Activated B cell treated with CpG ODN at 0.5 μM for 24 hours (primary cell): ENCODE results near the gene SIX1. TPM values are rescaled to one million over a fixed set of nuclear protein-coding genes. Genes with fewer than 3 reads are reported as not detected.

Experiments used
- ATAC-seq: fragments of 200-7000 bp; cut with Tn5 transposase; one replicate; pipeline ENCODE4 v1.10.0; 2021; ENCODE audit warnings: low read depth, mild to moderate bottlenecking, moderate library complexity
- CTCF ChIA-PET: fragments of 350-600 bp; sonication (Branson Sonifier 250); formaldehyde crosslinking; loops from one replicate; lab custom pipeline; 2021; ENCODE audit warnings: antibody characterized with exemption; lab: Charles Lee
- POLR2A ChIA-PET: fragments of 350-600 bp; sonication (Branson Sonifier 250); formaldehyde crosslinking; loops from one replicate; lab custom pipeline; 2021; ENCODE audit warnings: antibody characterized with exemption; lab: Charles Lee
- DNase-seq: peaks from one replicate; pipeline ENCODE4 v3.0.0; 2022
- H3K27ac Mint-ChIP-seq: one replicate; pipeline ENCODE4 v1.8.0; 2020; ENCODE audit warnings: mixed read lengths
- H3K27me3 Mint-ChIP-seq: one replicate; pipeline ENCODE4 v1.8.0; 2021; ENCODE audit warnings: mixed read lengths
- H3K36me3 Mint-ChIP-seq: one replicate; pipeline ENCODE4 v1.8.0; 2021; ENCODE audit warnings: low read depth, mixed read lengths
- H3K4me1 Mint-ChIP-seq: one replicate; pipeline ENCODE4 v1.8.0; 2021; ENCODE audit warnings: mixed read lengths
- H3K4me3 Mint-ChIP-seq: one replicate; pipeline ENCODE4 v1.8.0; 2020; ENCODE audit warnings: mild to moderate bottlenecking, mixed read lengths
- H3K9me3 Mint-ChIP-seq: one replicate; pipeline ENCODE4 v1.8.0; 2020; ENCODE audit warnings: mixed read lengths
- CTCF ChIP-seq: fragments of 200-600 bp; IDR thresholded peaks from one replicate; pipeline ENCODE4 v1.8.0; 2022; ENCODE audit warnings: antibody characterized with exemption, mild to moderate bottlenecking
- intact Hi-C: fragments of 100-400 bp; cut with micrococcal nuclease; formaldehyde crosslinking; loops from one replicate; pipeline ENCODE4 v1.15.1; 2024
- total RNA-seq: library from RNA; stranded (reverse); gene quantifications from 2 replicates; pipeline ENCODE4 v1.2.3, GENCODE V29; 2022

Gene SIX1
- total RNA-seq, 1 donor from 2014 or later = not detected

GRCh38 chr14:60645126-60645741 is 4.0 kb downstream of the SIX1 start:
- Mint-ChIP-seq H3K27me3 (peaks cover 78% of the 10 kb centered on the region), H3K4me1 (peaks cover 30% of the 10 kb centered on the region), H3K9me3 (no peaks in the 10 kb centered on the region), H3K36me3 (no peaks in the 10 kb centered on the region), H3K27ac (no peak overlapping the region), H3K4me3 (no peak overlapping the region)
- ChIA-PET POLR2A (interaction anchor here (1.6 kb wide), 1 partner anchor 11 kb away, joined by 5 read pairs; no protein-coding TSS in a partner anchor), CTCF (no interaction called here)
- intact Hi-C loops = no loop called here
- no peak for ATAC-seq
- no peak for TF ChIP-seq CTCF
- no peak for DNase-seq

- POLR2A ChIA-PET = no interaction called here
- no peaks in the 10 kb centered on the region for H3K36me3 Mint-ChIP-seq
- no peak for DNase-seq
- H3K4me3 Mint-ChIP-seq = no peak overlapping the region
- H3K27ac Mint-ChIP-seq = no peak overlapping the region
- H3K4me1 Mint-ChIP-seq = peaks cover 26% of the 10 kb centered on the region
- ATAC-seq = no peak
- H3K27me3 Mint-ChIP-seq = peaks cover 75% of the 10 kb centered on the region
- TF ChIP-seq CTCF = no peak
- intact Hi-C loops = no loop called here
- no peaks in the 10 kb centered on the region for H3K9me3 Mint-ChIP-seq
- CTCF ChIA-PET = interaction anchor here (0.6 kb wide), 1 partner anchor 390 kb away, joined by 3 read pairs; no protein-coding TSS in a partner anchor
Measured at GRCh38 chr14:60644666-60645065, 4.6 kb downstream of the SIX1 start.

GRCh38 chr14:60643463-60644314 is 5.6 kb downstream of the SIX1 start:
- CTCF ChIA-PET = interaction anchor here (0.6 kb wide), 1 partner anchor 389 kb away, joined by 3 read pairs; no protein-coding TSS in a partner anchor
- no peaks in the 10 kb centered on the region for H3K9me3 Mint-ChIP-seq
- DNase-seq (no peak), ATAC-seq (no peak)
- TF ChIP-seq CTCF = no peak
- peaks cover 77% of the 10 kb centered on the region for H3K27me3 Mint-ChIP-seq
- H3K4me3 Mint-ChIP-seq = peak overlapping the region; percentile 44
- POLR2A ChIA-PET = no interaction called here
- H3K36me3 Mint-ChIP-seq = no peaks in the 10 kb centered on the region
- no peak overlapping the region for H3K27ac Mint-ChIP-seq
- intact Hi-C loops = no loop called here
- H3K4me1 Mint-ChIP-seq = peaks cover 19% of the 10 kb centered on the region

- POLR2A ChIA-PET = no interaction called here
- DNase-seq (no peak), ATAC-seq (no peak)
- Mint-ChIP-seq H3K36me3 (no peaks in the 10 kb centered on the region), H3K4me3 (no peak overlapping the region), H3K9me3 (no peaks in the 10 kb centered on the region), H3K27me3 (peaks cover 80% of the 10 kb centered on the region), H3K4me1 (peaks cover 18% of the 10 kb centered on the region), H3K27ac (no peak overlapping the region)
- CTCF ChIA-PET = no interaction called here
- intact Hi-C loops = no loop called here
- TF ChIP-seq CTCF = no peak
Measured at GRCh38 chr14:60643141-60643462, 6.2 kb downstream of the SIX1 start.
